GM18508 (cell line): Measurements from ENCODE around the gene COA8.
"Not testable (repeated sequence)": the region's sequence is repeated elsewhere in the genome, so short reads cannot be mapped to it uniquely, and the experiment has no call there.

Experiments used
- ATAC-seq: cut with Tn5 transposase; IDR thresholded peaks from one replicate; pipeline ENCODE4 v1.9.1; 2021; ENCODE audit warnings: moderate number of reproducible peaks; ENCODE audit not compliant: insufficient read depth, unreplicated experiment

The COA8 gene

DNA sequence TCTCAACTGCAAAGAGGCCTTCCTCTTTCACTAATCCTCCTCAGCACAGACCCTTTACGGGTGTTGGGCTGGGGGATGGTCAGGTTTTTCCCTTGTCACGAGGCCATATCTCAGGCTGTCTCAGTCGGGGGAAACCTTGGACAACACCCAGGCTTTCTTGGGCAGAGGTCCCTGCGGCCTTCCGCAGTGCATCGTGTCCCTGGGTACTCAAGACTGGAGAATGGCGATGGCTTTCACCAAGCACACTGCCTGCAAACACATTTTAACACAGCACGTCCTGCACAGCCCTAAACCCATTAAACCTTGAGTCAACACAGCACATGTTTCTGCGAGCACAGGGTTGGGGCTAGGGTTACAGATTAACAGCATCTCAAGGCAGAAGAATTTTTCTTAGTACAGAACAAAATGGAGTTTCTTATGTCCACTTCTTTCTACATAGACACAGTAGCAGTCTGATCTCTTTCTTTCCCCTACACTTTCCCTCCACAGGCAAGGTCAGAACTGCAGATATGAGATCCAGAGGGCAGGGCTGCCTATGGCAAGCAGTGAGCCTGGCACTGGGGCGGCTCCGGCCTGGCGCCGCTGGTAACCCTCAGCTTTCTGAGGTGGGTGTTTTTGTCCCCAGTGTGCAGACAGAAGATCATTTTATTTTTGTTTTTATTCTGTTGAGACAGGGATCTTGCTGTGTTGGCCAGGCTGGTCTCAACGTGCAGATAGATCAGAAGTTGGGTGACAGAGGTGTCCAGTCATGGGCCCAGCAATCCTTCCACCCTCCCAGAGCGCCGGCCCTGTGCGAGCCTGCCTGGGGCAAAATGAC lies 37.1 kb upstream of the COA8 start:
- ATAC-seq: not testable (repeated sequence)

GRCh38 chr14:103526247-103526913 lies 36.4 kb upstream of the COA8 start:
- ATAC-seq: no peak

DNA sequence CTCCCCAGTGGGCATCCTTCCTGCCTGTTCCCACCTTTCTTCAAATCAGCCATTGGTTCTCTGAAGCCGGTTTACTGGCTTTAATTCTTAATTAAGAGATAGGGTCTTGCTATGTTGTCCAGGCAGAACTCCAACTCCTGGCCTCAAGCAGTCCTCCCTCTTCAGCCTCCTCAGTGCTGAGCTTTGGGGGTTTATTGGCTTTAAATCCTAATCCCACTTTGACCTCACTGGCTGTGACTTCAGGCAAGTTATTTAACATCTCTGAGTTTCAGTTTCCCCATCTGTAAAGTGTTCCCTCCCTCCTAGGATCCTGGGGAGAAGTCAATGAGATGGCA lies 35.9 kb upstream of the COA8 start:
- no peak for ATAC-seq

DNA sequence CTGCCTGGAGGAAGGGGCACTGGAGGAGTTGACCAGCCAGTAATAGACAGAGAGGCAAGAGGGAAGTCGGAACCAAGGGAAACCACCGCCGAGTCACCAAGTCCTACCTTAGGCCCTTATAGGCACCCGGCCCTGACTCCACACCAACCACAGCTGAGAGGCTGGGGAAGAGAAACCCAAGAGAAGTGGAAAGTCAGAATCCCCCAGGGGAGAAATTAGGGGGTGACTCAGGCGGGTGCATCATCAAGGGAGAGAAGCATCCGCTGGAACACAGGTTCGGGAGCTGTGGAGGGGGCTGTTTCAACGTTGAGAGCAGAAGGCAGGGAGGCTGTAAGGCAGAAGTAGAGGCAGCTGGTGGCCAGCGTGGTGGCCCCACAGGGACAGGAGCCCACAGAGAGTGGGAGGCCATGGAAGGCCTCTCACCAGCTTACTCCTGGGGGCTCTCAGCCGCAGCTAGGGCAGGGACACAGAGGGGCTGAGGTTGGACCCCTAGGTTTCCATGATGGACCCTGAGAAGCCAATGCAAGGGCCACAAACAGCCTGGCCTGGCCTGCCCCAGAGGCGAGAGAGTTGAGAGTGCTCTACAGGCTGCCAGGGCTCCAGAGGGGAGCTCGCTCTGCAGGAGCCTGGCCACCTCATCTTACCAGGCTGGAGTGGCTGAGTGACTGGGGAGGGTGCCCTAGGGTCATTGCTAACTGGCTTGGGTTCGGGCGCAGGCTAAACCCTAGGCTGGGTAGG lies 35.2 kb upstream of the COA8 start:
- ATAC-seq: peak; percentile 58

DNA sequence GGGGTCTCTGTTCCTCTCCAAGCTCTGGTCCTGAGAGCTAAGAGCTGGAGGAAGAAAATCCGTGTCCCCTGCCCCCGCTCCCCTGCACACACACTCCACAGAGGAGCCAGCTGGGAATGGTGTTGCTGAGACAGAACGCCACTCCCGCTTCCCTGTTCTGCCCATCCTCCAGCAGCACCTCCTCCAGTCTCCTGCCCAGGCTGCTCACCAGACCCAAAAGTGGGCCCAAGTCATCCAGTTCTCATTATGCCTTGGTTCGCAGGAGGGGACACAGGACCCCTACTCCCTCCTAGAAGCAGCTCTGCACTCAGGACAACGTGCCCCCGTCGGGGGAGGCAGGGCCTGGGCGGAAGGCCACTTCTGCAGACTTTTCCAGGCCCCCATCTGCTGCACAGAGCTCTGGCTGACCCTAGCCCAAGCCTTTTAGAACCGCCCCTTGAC lies 34.6 kb upstream of the COA8 start:
- no peak for ATAC-seq

DNA sequence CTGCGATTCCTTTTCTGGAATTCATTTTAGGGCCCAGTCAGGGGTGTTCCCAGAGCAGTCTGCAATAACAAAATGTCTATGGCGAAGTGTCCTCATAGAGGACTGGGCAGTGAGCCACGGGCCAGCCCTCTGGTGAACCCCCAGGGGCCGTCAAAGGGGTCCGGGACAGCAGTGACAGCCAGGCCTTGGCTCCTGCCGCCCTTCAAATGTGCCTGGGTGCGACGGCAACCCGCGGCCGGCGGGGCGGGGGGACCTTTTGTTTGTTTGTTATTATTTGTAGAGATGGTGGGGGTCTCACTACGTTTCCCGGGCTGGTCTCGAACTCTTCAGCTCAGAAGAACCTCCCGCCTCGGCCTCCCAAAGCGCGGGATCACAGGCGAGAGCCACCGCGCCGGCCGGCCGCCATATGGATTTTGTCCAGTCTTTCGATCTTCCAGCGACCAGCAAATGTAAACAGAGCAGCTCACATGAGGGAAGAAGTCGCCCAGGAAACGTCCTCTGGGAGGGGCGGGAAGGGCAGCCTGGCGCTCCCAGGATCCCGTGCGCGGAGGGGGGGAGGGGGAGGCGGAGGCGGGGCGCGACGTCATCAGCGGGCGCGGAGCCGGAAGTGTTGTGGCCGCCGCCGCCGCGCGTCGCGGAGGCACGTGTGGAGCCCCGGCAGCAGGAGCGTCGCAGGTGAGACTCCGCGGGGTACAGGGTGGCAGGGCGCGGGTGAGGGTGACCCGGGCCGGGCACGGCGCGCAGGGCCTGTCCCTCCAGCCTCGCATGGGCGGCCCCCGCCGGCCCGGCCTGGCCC lies 34.0 kb upstream of the COA8 start, which contains the start of gene TRMT61A:
TRMT61A (plus strand) TSS at position 610 of the 796 bp plus-strand sequence. CDS start 783 bp downstream, outside the sequence.
- no peak for ATAC-seq

GRCh38 chr14:103529383-103530365 lies 33.1 kb upstream of the COA8 start:
- no peak for ATAC-seq

DNA sequence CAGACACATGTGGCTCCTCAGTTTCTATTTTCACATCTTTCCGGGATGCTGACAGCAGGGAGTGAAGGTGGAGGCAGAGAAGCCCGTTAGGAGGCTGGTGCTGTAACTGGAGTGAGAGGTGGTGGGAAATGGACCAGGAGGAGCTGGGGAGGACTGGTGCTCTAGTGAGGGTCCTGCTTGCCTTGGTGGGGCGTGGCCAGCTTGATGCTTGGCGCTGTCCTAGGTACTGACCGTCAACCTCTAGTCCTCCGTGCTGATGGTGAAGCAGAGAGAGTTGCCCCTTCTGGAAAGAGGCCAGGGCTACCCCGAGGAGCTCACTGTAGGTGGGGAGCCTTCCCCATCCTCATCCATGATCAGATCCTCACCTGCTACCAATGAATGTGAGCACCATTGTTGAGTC lies 32.4 kb upstream of the COA8 start:
- ATAC-seq: no peak

DNA sequence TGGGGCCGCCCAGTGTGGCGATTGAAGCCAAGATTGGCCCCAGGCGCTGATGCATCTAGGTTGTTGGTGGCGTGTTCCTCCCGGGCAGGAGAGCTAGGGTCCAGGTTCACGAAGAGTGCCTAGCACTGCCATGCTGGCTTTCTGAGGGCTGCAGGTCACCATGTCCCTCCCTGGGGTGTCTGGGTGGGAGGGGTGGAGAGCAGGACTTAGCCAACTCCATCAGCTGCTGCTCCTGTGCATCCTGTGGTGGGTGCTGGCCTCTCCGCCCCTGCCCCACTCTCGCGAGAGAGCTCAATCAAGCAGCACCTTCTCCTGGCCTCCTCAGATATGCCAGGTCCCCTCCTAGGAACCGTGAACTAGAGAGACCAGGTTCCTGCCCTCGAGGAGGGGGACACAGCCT lies 31.9 kb upstream of the COA8 start:
- ATAC-seq: no peak

DNA sequence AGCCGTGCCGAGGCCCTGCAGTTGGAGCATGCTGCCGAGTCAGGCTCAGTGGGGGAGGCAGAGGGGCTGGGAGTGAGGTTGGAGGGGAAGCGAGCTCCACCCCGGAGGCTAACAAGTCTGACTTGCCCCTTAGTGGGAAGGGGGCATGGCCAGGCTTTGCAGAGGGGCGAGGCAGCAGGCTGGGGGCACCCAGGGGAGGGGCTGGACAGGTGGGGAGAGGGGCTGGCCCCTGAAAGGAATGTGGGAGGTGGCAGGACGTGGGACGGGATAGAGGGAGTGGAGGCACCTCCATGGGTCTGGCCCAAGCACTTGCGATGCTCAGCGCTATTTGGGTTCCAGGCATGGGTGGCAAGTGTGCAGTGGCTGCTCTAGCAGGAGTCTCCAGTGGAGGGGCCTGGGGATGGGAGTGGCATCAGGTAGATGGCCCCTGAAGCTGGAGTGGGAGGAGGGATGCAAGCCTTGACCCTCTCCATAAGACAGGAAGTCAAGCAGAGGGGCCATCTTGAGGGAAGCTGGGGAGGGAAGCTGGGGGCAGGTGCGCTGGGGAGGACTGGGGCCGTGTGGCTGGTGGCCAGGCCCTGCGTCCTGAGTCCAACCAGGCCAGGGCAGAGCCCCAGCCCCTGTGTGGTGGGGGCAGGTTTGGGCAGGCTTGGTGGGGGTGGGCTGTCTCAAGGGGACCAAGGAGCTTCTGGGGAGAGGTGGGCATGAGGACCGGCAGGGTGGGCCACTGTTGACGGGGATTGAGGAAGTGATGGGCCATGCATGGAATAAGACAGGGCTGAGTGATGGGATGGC lies 31.1 kb upstream of the COA8 start:
- ATAC-seq: no peak

DNA sequence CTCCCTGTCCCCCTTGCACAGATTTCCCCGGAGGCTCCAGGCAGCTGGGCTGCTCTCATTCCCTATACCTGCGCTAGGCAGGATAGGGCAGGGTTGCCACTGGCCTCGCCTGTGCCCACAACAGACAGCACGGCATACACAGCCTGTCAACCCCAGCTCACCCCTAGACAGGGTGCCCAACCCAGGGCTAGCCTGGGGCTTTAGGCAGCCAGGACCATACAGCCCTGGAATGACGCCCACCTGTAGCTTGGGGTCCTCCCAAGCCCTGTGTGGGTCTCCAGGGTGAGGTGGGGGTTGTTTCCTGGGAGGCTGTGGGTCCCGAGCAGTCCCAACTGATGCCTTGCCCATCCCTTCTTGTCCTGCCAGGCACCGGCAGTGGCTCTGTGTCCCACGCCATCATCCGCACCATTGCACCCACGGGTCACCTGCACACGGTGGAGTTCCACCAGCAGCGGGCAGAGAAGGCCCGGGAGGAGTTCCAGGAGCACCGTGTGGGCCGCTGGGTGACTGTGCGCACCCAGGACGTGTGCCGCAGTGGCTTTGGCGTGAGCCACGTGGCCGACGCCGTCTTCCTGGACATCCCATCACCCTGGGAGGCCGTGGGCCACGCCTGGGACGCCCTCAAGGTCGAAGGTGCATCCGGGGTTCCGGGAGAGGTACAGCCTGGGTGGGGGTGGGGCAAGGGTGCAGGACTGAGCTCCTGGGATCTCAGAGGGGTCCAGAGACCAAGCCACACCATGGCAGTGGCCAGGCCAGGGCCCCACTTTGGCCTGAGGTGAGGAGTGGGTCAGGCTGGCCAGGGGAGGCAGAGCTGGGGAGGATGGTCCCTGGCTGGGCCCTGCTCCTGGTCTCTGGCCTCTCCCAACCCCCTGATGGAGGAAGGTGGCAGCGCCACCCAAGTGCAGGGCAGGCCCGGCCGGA lies 30.3 kb upstream of the COA8 start:
- ATAC-seq: no peak

DNA sequence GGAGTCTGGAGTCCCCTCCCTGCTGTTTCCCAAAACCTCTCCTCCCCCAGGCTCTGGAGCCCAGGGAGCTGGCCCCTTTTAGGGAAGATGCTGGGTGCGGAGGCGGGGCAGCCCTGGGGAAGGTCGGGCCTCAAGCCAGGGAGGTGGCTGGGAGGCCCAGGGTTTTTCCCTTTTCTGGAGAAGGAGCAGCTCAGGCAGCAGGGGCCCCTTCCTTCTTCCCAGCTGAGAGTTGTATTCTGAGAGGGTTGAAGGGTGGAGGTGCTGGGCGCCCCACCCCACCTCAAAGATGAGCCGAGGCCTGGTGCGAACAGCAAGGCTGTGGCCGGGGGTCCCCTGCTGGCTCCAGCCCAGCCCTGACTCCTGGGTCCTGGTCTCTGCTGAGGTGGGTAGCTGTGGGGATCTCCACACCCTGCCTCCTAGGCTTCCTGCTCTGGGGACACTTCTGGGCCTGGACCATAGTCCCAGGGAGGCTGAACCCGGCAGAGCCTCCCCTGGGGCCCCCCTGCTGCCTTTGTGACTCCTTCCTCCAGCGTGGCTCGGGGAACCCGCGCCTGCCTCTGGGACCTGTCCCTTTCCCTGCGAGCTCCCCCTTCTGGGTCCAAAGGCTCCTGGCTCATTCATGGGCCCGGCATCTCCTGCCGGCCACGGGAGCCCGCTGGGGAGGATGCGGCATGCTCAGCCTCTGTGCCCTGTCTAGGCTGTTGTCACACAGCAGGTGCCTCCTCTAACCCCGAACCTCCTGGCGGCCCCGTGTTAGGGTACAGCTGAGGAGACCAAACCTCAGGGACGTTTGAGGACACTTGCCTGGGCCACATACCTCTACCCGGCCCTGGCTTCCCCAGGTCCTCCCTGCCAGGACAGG lies 29.4 kb upstream of the COA8 start:
- no peak for ATAC-seq

DNA sequence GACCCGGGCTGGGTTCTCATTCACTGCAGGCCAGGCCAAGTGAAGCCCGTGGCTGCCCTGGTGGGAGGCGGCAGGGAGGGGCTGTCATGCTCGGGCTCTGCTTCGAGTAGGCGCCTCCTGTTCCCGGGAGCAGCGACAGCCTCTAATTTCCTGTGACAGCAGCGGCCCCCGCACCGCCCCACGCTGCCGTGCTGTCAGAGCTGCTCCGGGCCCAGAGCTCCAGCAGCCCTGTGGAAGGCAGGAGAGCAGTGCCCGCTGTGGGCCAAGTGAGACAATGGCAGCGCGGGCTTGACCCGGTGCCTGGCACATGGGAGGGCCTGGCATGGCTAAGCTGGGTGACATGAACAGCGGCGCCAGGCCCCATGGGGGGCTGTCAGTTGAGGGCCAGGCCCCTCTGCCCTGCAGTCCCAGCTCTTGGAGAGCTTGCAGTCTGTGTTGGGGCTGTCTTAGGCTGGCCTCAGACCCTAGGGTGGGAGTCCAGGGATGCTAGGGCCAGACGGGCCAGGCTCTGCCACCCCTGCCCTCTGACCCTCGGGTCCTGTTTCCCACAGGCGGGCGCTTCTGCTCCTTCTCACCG lies 28.7 kb upstream of the COA8 start:
- ATAC-seq: no peak

- ATAC-seq: no peak
Observed at GRCh38 chr14:103534576-103535061, 28.1 kb upstream of the COA8 start.

GRCh38 chr14:103535081-103535890 lies 27.5 kb upstream of the COA8 start:
- ATAC-seq: no peak
